Peyer's patch (tissue), 4 donors: ENCODE measurements around the gene TOM1L1.

Experiments used
- POLR2A ChIP-seq, 2 donors: fragments of 450-650 bp; IDR thresholded peaks; one replicate each; pipeline ENCODE4 v1.5.1; 2017; ENCODE audit warnings: antibody characterized with exemption in 2 of 2, mild to moderate bottlenecking in 2 of 2, moderate library complexity in 2 of 2
- TF ChIP-seq, protein P1 (sequence below), 6 experiments: fragments of 450-650 bp in 4 of 6; fragments of 200-600 bp in 2 of 6; sonication (generic) in 1 of 6; IDR thresholded peaks; one replicate each; pipeline ENCODE4 v1.5.1; 2017 to 2019; ENCODE audit warnings: antibody characterized with exemption in 6 of 6, mild to moderate bottlenecking in 3 of 6, moderate library complexity in 1 of 6

DNA sequence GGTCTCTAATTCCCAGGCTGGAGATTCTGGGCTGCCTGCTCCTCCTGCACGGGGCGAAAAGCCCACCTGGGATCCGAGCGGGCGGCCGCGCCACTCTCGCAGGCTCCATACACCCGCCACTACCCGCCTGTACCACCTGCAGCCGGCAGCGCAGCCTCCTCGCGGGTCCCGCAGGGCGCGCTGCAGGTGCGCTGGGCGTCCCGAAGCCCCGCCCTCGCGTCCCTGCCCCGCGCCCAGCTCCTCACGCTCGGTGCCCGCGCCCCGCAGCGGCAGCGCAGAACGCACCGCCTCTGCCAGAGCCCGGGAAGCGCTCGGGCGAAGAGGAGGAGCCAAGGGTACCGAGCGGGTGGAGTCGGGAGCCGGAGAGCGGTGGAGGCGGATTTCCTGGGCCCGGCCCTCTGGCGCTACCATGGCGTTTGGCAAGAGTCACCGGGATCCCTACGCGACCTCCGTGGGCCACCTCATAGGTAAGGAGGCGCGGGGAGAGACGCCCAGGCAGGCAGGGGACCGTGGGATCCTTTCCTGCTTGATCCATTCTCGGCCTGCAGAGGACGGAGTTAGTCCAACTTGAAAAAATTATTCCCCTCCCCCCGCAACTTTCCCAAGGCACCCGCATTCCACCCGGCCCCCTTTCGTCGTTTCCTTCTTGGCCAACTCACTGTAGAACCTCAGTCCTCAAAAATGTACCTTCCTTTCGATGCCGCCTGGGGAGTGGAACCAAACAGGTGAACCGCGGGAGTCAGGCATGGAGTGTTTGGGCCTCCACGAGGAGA, at the start of gene TOM1L1:
- TF ChIP-seq POLR2A (IDR thresholded peaks at IDR 0.05), result peak; percentile 47 to 83
- TF ChIP-seq, protein P1, sequence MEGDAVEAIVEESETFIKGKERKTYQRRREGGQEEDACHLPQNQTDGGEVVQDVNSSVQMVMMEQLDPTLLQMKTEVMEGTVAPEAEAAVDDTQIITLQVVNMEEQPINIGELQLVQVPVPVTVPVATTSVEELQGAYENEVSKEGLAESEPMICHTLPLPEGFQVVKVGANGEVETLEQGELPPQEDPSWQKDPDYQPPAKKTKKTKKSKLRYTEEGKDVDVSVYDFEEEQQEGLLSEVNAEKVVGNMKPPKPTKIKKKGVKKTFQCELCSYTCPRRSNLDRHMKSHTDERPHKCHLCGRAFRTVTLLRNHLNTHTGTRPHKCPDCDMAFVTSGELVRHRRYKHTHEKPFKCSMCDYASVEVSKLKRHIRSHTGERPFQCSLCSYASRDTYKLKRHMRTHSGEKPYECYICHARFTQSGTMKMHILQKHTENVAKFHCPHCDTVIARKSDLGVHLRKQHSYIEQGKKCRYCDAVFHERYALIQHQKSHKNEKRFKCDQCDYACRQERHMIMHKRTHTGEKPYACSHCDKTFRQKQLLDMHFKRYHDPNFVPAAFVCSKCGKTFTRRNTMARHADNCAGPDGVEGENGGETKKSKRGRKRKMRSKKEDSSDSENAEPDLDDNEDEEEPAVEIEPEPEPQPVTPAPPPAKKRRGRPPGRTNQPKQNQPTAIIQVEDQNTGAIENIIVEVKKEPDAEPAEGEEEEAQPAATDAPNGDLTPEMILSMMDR (IDR thresholded peaks at IDR 0.05), result peak in 4 of 6 experiments; percentile 9 to 77 (median 53)
